Measurements from ENCODE around the gene ELMO3. TPM values are rescaled to one million over a fixed set of nuclear protein-coding genes. Genes with fewer than 3 reads are reported as not detected.

The ELMO3 gene
- total and polyA plus RNA-seq, 2 of the 13 experiments (the other 11 are each of a cell fraction or from before 2014, with no cell fraction given) = 2.6 to 4.0 TPM

- TF ChIP-seq NCOA1 (CRISPR knock-in tag; IDR thresholded peaks at IDR 0.05) (no peak), PHF21A (CRISPR knock-in tag; IDR thresholded peaks at IDR 0.05) (no peak), SRSF9 (IDR thresholded peaks at IDR 0.05; ENCODE audit: borderline replicate concordance, insufficient read depth, low read depth, low read length, poor library complexity, severe bottlenecking) (no peak), EED (CRISPR knock-in tag; IDR thresholded peaks at IDR 0.05) (no peak), ZNF180 (CRISPR knock-in tag; IDR thresholded peaks at IDR 0.05; ENCODE audit: borderline replicate concordance, low read depth) (no peak), ZNF607 (CRISPR knock-in tag; IDR thresholded peaks at IDR 0.05; ENCODE audit: borderline replicate concordance) (no peak), ZNF629 (CRISPR knock-in tag; conservative IDR thresholded peaks at IDR 0.05) (0 out of 2 replicates have a peak, but pooled peaks have one; percentile 3), PPARG (CRISPR knock-in tag; conservative IDR thresholded peaks at IDR 0.05) (no peak), ZSCAN22 (CRISPR knock-in tag; IDR thresholded peaks at IDR 0.05) (no peak), ZNF446 (CRISPR knock-in tag; IDR thresholded peaks at IDR 0.05) (peak; percentile 97), MED1 (CRISPR knock-in tag; IDR thresholded peaks at IDR 0.05) (no peak), RFX5 (IDR thresholded peaks at IDR 0.05; ENCODE audit: low read depth, low read length) (no peak), ATF6 (CRISPR knock-in tag; conservative IDR thresholded peaks at IDR 0.05) (no peak), SMARCE1 (IDR thresholded peaks at IDR 0.05; ENCODE audit: borderline replicate concordance) (no peak)
- TF ChIP-seq, protein P1, sequence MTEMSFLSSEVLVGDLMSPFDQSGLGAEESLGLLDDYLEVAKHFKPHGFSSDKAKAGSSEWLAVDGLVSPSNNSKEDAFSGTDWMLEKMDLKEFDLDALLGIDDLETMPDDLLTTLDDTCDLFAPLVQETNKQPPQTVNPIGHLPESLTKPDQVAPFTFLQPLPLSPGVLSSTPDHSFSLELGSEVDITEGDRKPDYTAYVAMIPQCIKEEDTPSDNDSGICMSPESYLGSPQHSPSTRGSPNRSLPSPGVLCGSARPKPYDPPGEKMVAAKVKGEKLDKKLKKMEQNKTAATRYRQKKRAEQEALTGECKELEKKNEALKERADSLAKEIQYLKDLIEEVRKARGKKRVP (CRISPR knock-in tag; IDR thresholded peaks at IDR 0.05) = no peak
- TF ChIP-seq, protein P2, sequence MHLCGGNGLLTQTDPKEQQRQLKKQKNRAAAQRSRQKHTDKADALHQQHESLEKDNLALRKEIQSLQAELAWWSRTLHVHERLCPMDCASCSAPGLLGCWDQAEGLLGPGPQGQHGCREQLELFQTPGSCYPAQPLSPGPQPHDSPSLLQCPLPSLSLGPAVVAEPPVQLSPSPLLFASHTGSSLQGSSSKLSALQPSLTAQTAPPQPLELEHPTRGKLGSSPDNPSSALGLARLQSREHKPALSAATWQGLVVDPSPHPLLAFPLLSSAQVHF (CRISPR knock-in tag; IDR thresholded peaks at IDR 0.05) = no peak
- TF ChIP-seq, protein P3, sequence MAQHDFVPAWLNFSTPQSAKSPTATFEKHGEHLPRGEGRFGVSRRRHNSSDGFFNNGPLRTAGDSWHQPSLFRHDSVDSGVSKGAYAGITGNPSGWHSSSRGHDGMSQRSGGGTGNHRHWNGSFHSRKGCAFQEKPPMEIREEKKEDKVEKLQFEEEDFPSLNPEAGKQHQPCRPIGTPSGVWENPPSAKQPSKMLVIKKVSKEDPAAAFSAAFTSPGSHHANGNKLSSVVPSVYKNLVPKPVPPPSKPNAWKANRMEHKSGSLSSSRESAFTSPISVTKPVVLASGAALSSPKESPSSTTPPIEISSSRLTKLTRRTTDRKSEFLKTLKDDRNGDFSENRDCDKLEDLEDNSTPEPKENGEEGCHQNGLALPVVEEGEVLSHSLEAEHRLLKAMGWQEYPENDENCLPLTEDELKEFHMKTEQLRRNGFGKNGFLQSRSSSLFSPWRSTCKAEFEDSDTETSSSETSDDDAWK (CRISPR knock-in tag; IDR thresholded peaks at IDR 0.05) = no peak
- TF ChIP-seq, protein P4, sequence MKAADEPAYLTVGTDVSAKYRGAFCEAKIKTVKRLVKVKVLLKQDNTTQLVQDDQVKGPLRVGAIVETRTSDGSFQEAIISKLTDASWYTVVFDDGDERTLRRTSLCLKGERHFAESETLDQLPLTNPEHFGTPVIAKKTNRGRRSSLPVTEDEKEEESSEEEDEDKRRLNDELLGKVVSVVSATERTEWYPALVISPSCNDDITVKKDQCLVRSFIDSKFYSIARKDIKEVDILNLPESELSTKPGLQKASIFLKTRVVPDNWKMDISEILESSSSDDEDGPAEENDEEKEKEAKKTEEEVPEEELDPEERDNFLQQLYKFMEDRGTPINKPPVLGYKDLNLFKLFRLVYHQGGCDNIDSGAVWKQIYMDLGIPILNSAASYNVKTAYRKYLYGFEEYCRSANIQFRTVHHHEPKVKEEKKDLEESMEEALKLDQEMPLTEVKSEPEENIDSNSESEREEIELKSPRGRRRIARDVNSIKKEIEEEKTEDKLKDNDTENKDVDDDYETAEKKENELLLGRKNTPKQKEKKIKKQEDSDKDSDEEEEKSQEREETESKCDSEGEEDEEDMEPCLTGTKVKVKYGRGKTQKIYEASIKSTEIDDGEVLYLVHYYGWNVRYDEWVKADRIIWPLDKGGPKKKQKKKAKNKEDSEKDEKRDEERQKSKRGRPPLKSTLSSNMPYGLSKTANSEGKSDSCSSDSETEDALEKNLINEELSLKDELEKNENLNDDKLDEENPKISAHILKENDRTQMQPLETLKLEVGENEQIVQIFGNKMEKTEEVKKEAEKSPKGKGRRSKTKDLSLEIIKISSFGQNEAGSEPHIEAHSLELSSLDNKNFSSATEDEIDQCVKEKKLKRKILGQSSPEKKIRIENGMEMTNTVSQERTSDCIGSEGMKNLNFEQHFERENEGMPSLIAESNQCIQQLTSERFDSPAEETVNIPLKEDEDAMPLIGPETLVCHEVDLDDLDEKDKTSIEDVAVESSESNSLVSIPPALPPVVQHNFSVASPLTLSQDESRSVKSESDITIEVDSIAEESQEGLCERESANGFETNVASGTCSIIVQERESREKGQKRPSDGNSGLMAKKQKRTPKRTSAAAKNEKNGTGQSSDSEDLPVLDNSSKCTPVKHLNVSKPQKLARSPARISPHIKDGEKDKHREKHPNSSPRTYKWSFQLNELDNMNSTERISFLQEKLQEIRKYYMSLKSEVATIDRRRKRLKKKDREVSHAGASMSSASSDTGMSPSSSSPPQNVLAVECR (CRISPR knock-in tag; IDR thresholded peaks at IDR 0.05; ENCODE audit: borderline replicate concordance) = no peak
- TF ChIP-seq, protein P5, sequence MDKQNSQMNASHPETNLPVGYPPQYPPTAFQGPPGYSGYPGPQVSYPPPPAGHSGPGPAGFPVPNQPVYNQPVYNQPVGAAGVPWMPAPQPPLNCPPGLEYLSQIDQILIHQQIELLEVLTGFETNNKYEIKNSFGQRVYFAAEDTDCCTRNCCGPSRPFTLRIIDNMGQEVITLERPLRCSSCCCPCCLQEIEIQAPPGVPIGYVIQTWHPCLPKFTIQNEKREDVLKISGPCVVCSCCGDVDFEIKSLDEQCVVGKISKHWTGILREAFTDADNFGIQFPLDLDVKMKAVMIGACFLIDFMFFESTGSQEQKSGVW (CRISPR knock-in tag; IDR thresholded peaks at IDR 0.05; ENCODE audit: borderline replicate concordance) = 0 out of 2 replicates have a peak, but pooled peaks have one; percentile 26
These were observed 14.4 kb upstream of the ELMO3 start (continued) for GRCh38 chr16:67184453-67184994.

All from HepG2 (cell line).